GM21447 (cell line): Measurements from ENCODE around the gene DIP2C.
"Not testable (repeated sequence)": the region's sequence is repeated elsewhere in the genome, so short reads cannot be mapped to it uniquely, and the experiment has no call there.

Experiments used
- ATAC-seq: cut with Tn5 transposase; IDR thresholded peaks from one replicate; pipeline ENCODE4 v1.9.1; 2021; ENCODE audit not compliant: unreplicated experiment

Gene DIP2C

GRCh38 chr10:522350-522749 is 167.1 kb downstream of the DIP2C start:
- ATAC-seq: no peak

GRCh38 chr10:521261-522250 is 167.9 kb downstream of the DIP2C start:
- ATAC-seq: no peak

GRCh38 chr10:520402-520787 is 169.1 kb downstream of the DIP2C start:
- ATAC-seq: no peak

- no peak for ATAC-seq
Measured at GRCh38 chr10:519716-520401, 169.6 kb downstream of the DIP2C start.

- ATAC-seq: no peak
Measured at GRCh38 chr10:519055-519715, 170.3 kb downstream of the DIP2C start.

GRCh38 chr10:517872-518475 is 171.5 kb downstream of the DIP2C start:
- no peak for ATAC-seq

- no peak for ATAC-seq
Measured at GRCh38 chr10:517241-517830, 172.1 kb downstream of the DIP2C start.

GRCh38 chr10:516764-517163 is 172.7 kb downstream of the DIP2C start:
- no peak for ATAC-seq

GRCh38 chr10:515674-516073 is 173.8 kb downstream of the DIP2C start:
- ATAC-seq: no peak

- no peak for ATAC-seq
Measured at GRCh38 chr10:514137-514671, 175.3 kb downstream of the DIP2C start.

- no peak for ATAC-seq
Measured at GRCh38 chr10:513393-513792, 176.1 kb downstream of the DIP2C start.

GRCh38 chr10:512661-513060 is 176.8 kb downstream of the DIP2C start:
- ATAC-seq: not testable (repeated sequence)

GRCh38 chr10:511849-512191 is 177.6 kb downstream of the DIP2C start:
- no peak for ATAC-seq

GRCh38 chr10:511101-511848 is 178.2 kb downstream of the DIP2C start:
- ATAC-seq: no peak

GRCh38 chr10:510415-510881 is 179.0 kb downstream of the DIP2C start:
- ATAC-seq: no peak

GRCh38 chr10:509361-510102 is 179.9 kb downstream of the DIP2C start:
- no peak for ATAC-seq

GRCh38 chr10:508726-509125 is 180.7 kb downstream of the DIP2C start:
- ATAC-seq: no peak

- ATAC-seq: no peak
Measured at GRCh38 chr10:507908-508444, 181.5 kb downstream of the DIP2C start.

GRCh38 chr10:507355-507699 is 182.1 kb downstream of the DIP2C start:
- ATAC-seq: no peak
